Body of pancreas (tissue), 4 donors: Measurements from ENCODE around the gene RNF32. TPM values are rescaled to one million over a fixed set of nuclear protein-coding genes. Genes with fewer than 3 reads are reported as not detected.
A peak's percentile ranks its signal among the peaks of the same experiment; 100 is the strongest.
"Not testable (repeated sequence)": the region's sequence is repeated elsewhere in the genome, so short reads cannot be mapped to it uniquely, and the experiment has no call there.

Experiments used
- ATAC-seq: fragments of 150-250 bp; one replicate; pipeline ENCODE4 v1.9.1; 2016
- DNase-seq, 4 donors: peaks; one replicate each; pipeline ENCODE4 v3.0.0-alpha.2; 2019
- H3K27ac ChIP-seq, 4 donors: fragments of 200-600 bp; sonication (generic); 1 replicate in 3 of 4; 2 replicates in 1 of 4; pipeline versions ENCODE4 v1.5.1 to v1.6.1; 2016 to 2019; ENCODE audit warnings: mild to moderate bottlenecking in 1 of 4, mixed read lengths in 1 of 4, moderate library complexity in 1 of 4
- H3K27me3 ChIP-seq, 2 donors: fragments of 200-600 bp; sonication (generic); one replicate each; pipeline ENCODE4 v1.6.0; 2016; ENCODE audit warnings: mild to moderate bottlenecking in 1 of 2
- H3K36me3 ChIP-seq, 2 donors: fragments of 200-600 bp; sonication (generic); replicated peaks in 1 of 2; 2 replicates each; pipeline ENCODE4 v1.5.1; 2016; ENCODE audit warnings: low read depth in 2 of 2; ENCODE audit not compliant: insufficient read depth in 1 of 2
- H3K4me1 ChIP-seq: fragments of 200-600 bp; sonication (generic); one replicate; pipeline ENCODE4 v1.6.0; 2016
- H3K4me3 ChIP-seq, 2 donors: fragments of 200-600 bp; sonication (generic); 1 replicate in 1 of 2; 2 replicates in 1 of 2; pipeline ENCODE4 v1.5.1; 2016 to 2019
- H3K9me3 ChIP-seq, 3 donors: fragments of 200-600 bp; sonication (generic); 1 replicate in 2 of 3; 2 replicates in 1 of 3; pipeline ENCODE4 v1.5.1; 2016
- CTCF ChIP-seq, 7 experiments: fragments of 450-650 bp in 4 of 7; fragments of 200-600 bp in 3 of 7; sonication (generic) in 3 of 7; IDR thresholded peaks; one replicate each; pipeline ENCODE4 v1.5.1; 2016 to 2019; ENCODE audit warnings: antibody characterized with exemption in 7 of 7
- POLR2A ChIP-seq, 3 donors: fragments of 450-650 bp; IDR thresholded peaks; one replicate each; pipeline ENCODE4 v1.6.1; 2016; ENCODE audit warnings: antibody characterized with exemption in 3 of 3, mild to moderate bottlenecking in 2 of 3
- WGBS, 2 donors: methylation state at CpG; one replicate each; pipeline ENCODE4 v1.1.5; 2017; 5-methylcytosine and 5-hydroxymethylcytosine counted together
- intact Hi-C: fragments of 100-400 bp; cut with DNase I; formaldehyde crosslinking; loops from one replicate; pipeline ENCODE4 v1.15.1; 2023
- total RNA-seq, 2 donors: library from RNA; depleted of rRNA; stranded (reverse); fragments of >200 nt; gene quantifications; one replicate each; pipeline ENCODE4 v1.1.0, GENCODE V29; 2016

Gene RNF32
- total RNA-seq, 2 donors from 2014 or later = 0.26 to 0.99 TPM

GRCh38 chr7:156640949-156641485, 443 bp downstream of the RNF32 start:
- DNase-seq = peak; percentile 50 to 59 (median 56)
- peak overlapping the region; percentile 51 to 82 (median 75) for H3K27ac ChIP-seq
- peak overlapping the region; percentile 66 to 71 for H3K4me3 ChIP-seq
- 2 to 3% methylated on average over 15 to 30 of the region's 30 CpGs for WGBS, 2 donors
- H3K9me3 ChIP-seq = no peaks in the 10 kb centered on the region
- ATAC-seq = peak; percentile 54
- TF ChIP-seq CTCF (IDR thresholded peaks at IDR 0.05) = no peak
- TF ChIP-seq POLR2A (IDR thresholded peaks at IDR 0.05) = peak in 1 of 3 donors; percentile 36
- peaks cover 18% of the 10 kb centered on the region for H3K4me1 ChIP-seq
- no peaks in the 10 kb centered on the region for H3K36me3 ChIP-seq
- intact Hi-C loops = no loop called here
- H3K27me3 ChIP-seq = no peaks in the 10 kb centered on the region

- WGBS, 2 donors = 74 to 84% methylated on average over 10 to 13 of the region's 13 CpGs
- no peaks in the 10 kb centered on the region for H3K27me3 ChIP-seq
- no peak for DNase-seq
These were observed 1.9 kb downstream of the RNF32 start for GRCh38 chr7:156642306-156643045.

DNA sequence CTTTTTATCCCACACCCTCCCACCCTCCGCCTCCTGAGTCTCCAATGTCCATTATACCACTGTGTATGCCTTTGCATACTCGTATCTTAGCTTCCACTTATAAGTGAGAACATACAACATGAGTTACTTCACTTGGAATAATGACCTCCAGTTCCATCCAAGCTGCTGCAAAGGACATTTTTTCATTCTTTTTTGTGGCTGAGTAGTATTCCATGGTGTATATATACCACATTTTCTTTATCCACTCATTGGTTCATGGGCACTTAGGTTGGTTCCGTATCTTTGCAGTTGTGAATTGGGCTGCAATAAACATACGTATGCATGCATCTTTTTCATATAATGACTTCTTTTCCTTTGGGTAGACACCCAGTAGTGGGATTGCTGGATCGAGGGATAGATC, 6.8 kb downstream of the RNF32 start:
- H3K36me3 ChIP-seq, H3K4me3 ChIP-seq, H3K9me3 ChIP-seq, ATAC-seq, DNase-seq, H3K4me1 ChIP-seq, H3K27ac ChIP-seq, intact Hi-C loops, H3K27me3 ChIP-seq: not testable (repeated sequence)
- 93 to 95% methylated on average over 5 of the region's 5 CpGs for WGBS, 2 donors

More at GRCh38 chr7:156642306-156643045, 1.9 kb downstream of the RNF32 start:
- no peak for ATAC-seq
- Histone ChIP-seq H3K36me3 (no peaks in the 10 kb centered on the region), H3K4me1 (peaks cover 18% of the 10 kb centered on the region), H3K4me3 (no peak overlapping the region), H3K9me3 (no peaks in the 10 kb centered on the region), H3K27ac (no peak overlapping the region)
- intact Hi-C loops = no loop called here
- TF ChIP-seq POLR2A (IDR thresholded peaks at IDR 0.05) (no peak), CTCF (IDR thresholded peaks at IDR 0.05) (no peak)

DNA sequence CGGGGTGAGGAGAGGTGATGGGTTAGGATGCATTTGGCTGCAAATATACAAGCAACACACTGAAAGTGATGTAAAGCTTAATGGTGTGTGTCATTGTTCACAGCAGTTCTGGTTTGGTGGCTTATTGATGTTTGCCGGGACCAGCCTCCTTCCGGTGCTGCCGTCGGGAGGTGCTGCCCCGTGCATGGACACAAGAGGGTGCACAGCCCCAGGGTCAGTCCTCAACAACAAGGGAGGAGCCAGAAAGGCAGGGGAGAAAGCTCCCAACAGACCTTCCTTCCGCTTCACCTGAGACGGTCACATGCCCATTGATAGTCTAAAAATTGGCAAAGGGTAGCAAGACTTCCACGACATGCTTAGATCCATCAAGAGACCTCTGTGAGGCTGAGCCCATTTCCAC, 9.5 kb downstream of the RNF32 start:
- DNase-seq (peak; percentile 28 to 54 (median 34)), ATAC-seq (peak; percentile 59)
- no peaks in the 10 kb centered on the region for H3K4me1 ChIP-seq
- no peaks in the 10 kb centered on the region for H3K9me3 ChIP-seq
- no peaks in the 10 kb centered on the region for H3K27me3 ChIP-seq
- no peak overlapping the region for H3K4me3 ChIP-seq
- H3K27ac ChIP-seq = no peak overlapping the region
- H3K36me3 ChIP-seq = no peaks in the 10 kb centered on the region
- intact Hi-C loops = no loop called here
- peak in 4 of 7 experiments; percentile 28 to 36 (median 30) for TF ChIP-seq CTCF (IDR thresholded peaks at IDR 0.05)
- no peak for TF ChIP-seq POLR2A (IDR thresholded peaks at IDR 0.05)
- WGBS, 2 donors = 35 to 39% methylated on average over 8 to 9 of the region's 9 CpGs

DNA sequence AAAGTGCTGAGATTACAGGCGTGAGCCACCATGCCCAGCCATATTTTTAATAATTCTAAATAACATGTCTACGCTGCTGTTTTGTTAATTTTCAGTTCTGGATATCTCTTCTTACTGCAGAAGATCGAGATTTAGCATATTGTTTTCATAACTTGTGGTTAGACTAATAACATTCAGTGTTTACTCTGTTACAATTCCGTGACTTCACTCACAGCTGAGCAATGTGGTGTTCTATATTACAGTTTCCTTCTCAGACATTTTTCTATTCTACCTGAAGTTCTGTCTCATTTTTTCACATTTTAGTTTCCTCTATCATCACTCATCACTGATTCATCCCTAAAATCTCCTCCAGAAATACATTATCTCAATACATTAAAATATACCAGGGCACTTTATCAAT, 10.9 kb downstream of the RNF32 start:
- DNase-seq = no peak
- TF ChIP-seq CTCF (IDR thresholded peaks at IDR 0.05) = no peak
- TF ChIP-seq POLR2A (IDR thresholded peaks at IDR 0.05) = no peak
- Histone ChIP-seq H3K4me3 (no peak overlapping the region), H3K36me3 (no peaks in the 10 kb centered on the region), H3K27ac (no peak overlapping the region), H3K4me1 (no peaks in the 10 kb centered on the region), H3K9me3 (no peaks in the 10 kb centered on the region), H3K27me3 (no peaks in the 10 kb centered on the region)
- WGBS, 2 donors = 79 to 84% methylated on average over 4 of the region's 4 CpGs
- ATAC-seq = no peak
- intact Hi-C loops = no loop called here
